Keratinocyte (primary cell): ENCODE results near the gene ACTR3. TPM values are rescaled to one million over a fixed set of nuclear protein-coding genes. Genes with fewer than 3 reads are reported as not detected.

ENCODE experiments used
- DNase-seq: peaks from one replicate; pipeline ENCODE4 v3.0.0-alpha.2; 2011; ENCODE audit warnings: low read depth, missing footprints, low spot score
- FAIRE-seq: peaks from 2 replicates; lab custom pipeline; 2011; peaks lifted over from hg19 to GRCh38; lab: Jason Lieb, UNC
- H2AFZ ChIP-seq: 2 replicates; pipeline ENCODE4 v1.6.0; 2012; ENCODE audit warnings: low read length, control low read depth, inconsistent platforms; ENCODE audit not compliant: control insufficient read depth
- H3K27ac ChIP-seq: 2 replicates; pipeline ENCODE4 v1.5.1; 2011; ENCODE audit warnings: low read length; ENCODE audit not compliant: control insufficient read depth, insufficient read depth
- H3K27me3 ChIP-seq: 3 replicates; pipeline ENCODE4 v1.6.0; 2011; ENCODE audit warnings: low read length; ENCODE audit not compliant: control insufficient read depth, insufficient read depth; ENCODE audit errors: extremely low read depth
- H3K36me3 ChIP-seq, 2 experiments: 2 replicates in 1 of 2; 3 replicates in 1 of 2; pipeline ENCODE4 v1.5.1; 2011; ENCODE audit warnings: low read length in 2 of 2, mild to moderate bottlenecking in 1 of 2; ENCODE audit not compliant: control insufficient read depth in 2 of 2, insufficient read depth in 2 of 2; ENCODE audit errors: extremely low read depth in 1 of 2
- H3K4me1 ChIP-seq: 3 replicates; pipeline ENCODE4 v1.5.1; 2011; ENCODE audit warnings: low read length; ENCODE audit not compliant: control insufficient read depth, insufficient read depth; ENCODE audit errors: extremely low read depth
- H3K4me2 ChIP-seq: 3 replicates; pipeline ENCODE4 v1.6.0; 2011; ENCODE audit warnings: low read depth, low read length; ENCODE audit not compliant: control insufficient read depth, insufficient read depth; ENCODE audit errors: extremely low read depth
- H3K4me3 ChIP-seq, 3 experiments: fragments of 200-600 bp in 1 of 3; sonication (generic) in 1 of 3; 2 replicates in 2 of 3; 3 replicates in 1 of 3; pipeline ENCODE4 v1.5.1; 2011 to 2016; ENCODE audit warnings: low read length in 3 of 3, mild to moderate bottlenecking in 3 of 3, control low read depth in 2 of 3, inconsistent platforms in 1 of 3, low read depth in 1 of 3, mixed read lengths in 1 of 3, mixed run types in 1 of 3, moderate library complexity in 1 of 3; ENCODE audit not compliant: control insufficient read depth in 2 of 3, insufficient read depth in 2 of 3; ENCODE audit errors: extremely low read depth in 1 of 3
- H3K79me2 ChIP-seq: 2 replicates; pipeline ENCODE4 v1.6.0; 2012; ENCODE audit warnings: low read length; ENCODE audit not compliant: control insufficient read depth, insufficient read depth
- H3K9ac ChIP-seq: 3 replicates; pipeline ENCODE4 v1.6.0; 2011; ENCODE audit warnings: low read length; ENCODE audit not compliant: control insufficient read depth, insufficient read depth; ENCODE audit errors: extremely low read depth
- H3K9me1 ChIP-seq: 3 replicates; pipeline ENCODE4 v1.6.0; 2011; ENCODE audit warnings: low read length; ENCODE audit not compliant: control insufficient read depth, insufficient read depth; ENCODE audit errors: extremely low read depth
- H3K9me3 ChIP-seq: 2 replicates; pipeline ENCODE4 v1.5.1; 2012; ENCODE audit warnings: low read depth, low read length; ENCODE audit not compliant: control insufficient read depth
- H4K20me1 ChIP-seq: 3 replicates; pipeline ENCODE4 v1.6.0; 2011; ENCODE audit warnings: low read length; ENCODE audit not compliant: control insufficient read depth, insufficient read depth; ENCODE audit errors: extremely low read depth
- CTCF ChIP-seq, 3 experiments: IDR thresholded peaks in 1 of 3; conservative IDR thresholded peaks in 1 of 3; optimal IDR thresholded peaks in 1 of 3; 2 replicates in 2 of 3; 3 replicates in 1 of 3; pipeline versions ENCODE3 to v1.5.1; 2011; ENCODE audit warnings: low read length in 3 of 3, mild to moderate bottlenecking in 3 of 3, moderate library complexity in 2 of 3, control low read depth in 1 of 3, inconsistent platforms in 1 of 3; ENCODE audit not compliant: insufficient read depth in 2 of 3; ENCODE audit errors: extremely low read depth in 1 of 3
- EZH2 ChIP-seq: IDR thresholded peaks from one replicate; pipeline ENCODE4 v1.6.1; 2012; ENCODE audit warnings: inconsistent platforms, mild to moderate bottlenecking, low read length, moderate library complexity
- dilution Hi-C: fragments of 300-500 bp; cut with MboI; formaldehyde crosslinking; loops from one replicate; pipeline ENCODE4 v1.7.0; 2020; ENCODE audit warnings: low sequenced_read_pairs; ENCODE audit not compliant: extremely low pct_ligation_motif_present
- polyA plus RNA-seq, 5 experiments: library from polyadenylated mRNA; depleted of rRNA in 3 of 5; stranded (reverse) in 3 of 5; stranded (forward) in 1 of 5; unstranded in 1 of 5; fragments of >200 nt; gene quantifications; 1 replicate in 1 of 5; 2 replicates in 3 of 5; 3 replicates in 1 of 5; pipeline versions ENCODE4 v1.2.1 to v1.2.3, GENCODE V29; 2011 to 2012; ENCODE audit warnings: missing spikeins in 2 of 5, low read depth in 1 of 5, low replicate concordance in 1 of 5

The ACTR3 gene
- polyA plus RNA-seq, 1 donor (not counting 4 experiments of a cell fraction or from before 2014, with no cell fraction given): 340 TPM

GRCh38 chr2:113985554-113986397 lies 95.9 kb downstream of the ACTR3 start:
- Histone ChIP-seq H3K9me1 (no peaks in the 10 kb centered on the region), H3K4me3 (no peak overlapping the region), H2AFZ (no peak overlapping the region), H3K4me2 (no peak overlapping the region), H3K27ac (no peak overlapping the region), H3K79me2 (no peaks in the 10 kb centered on the region), H3K4me1 (no peaks in the 10 kb centered on the region), H3K36me3 (peaks cover 4 to 6% of the 10 kb centered on the region in 2 experiments), H4K20me1 (no peaks in the 10 kb centered on the region), H3K27me3 (no peaks in the 10 kb centered on the region), H3K9ac (no peak overlapping the region), H3K9me3 (no peaks in the 10 kb centered on the region)
- TF ChIP-seq EZH2: no peak
- TF ChIP-seq CTCF (optimal IDR thresholded peaks at IDR 0.05 in 1 of 3, IDR thresholded peaks at IDR 0.05 in 1 of 3, conservative IDR thresholded peaks at IDR 0.05 in 1 of 3; ENCODE audit: extremely low read depth in 1 of 3, insufficient read depth in 2 of 3, low read length in 3 of 3): no peak
- no peak for FAIRE-seq
- dilution Hi-C loops: no loop called here
- no peak for DNase-seq

DNA sequence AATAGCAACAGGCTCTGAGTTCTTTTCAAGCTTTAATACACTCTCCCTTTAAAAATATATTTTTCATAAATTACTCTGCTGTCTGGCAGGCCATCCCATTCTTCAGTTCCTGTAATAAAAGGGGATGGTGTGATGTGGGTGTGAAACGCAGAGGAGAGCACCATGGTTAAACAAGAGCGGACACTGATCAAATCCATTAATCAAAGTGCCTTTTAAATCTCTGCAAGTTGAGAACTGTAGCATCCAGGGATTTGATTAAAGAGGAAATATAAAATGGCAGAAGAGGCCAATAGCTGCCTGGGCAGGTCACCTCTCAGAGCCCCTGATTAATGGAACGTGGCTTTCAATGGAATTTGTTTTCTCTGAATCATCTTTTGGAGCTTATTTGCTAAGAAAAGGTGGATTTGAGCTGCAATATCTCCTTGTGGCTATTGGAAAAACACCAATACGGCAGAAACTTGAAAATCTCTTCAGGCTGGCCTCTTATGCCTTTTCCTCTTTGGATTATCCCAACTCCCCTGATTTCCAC lies 96.9 kb downstream of the ACTR3 start:
- Histone ChIP-seq H3K4me2 (no peak overlapping the region), H3K4me3 (no peak overlapping the region), H3K27me3 (no peaks in the 10 kb centered on the region), H3K9me3 (no peaks in the 10 kb centered on the region), H2AFZ (no peak overlapping the region), H3K27ac (no peak overlapping the region), H3K4me1 (no peaks in the 10 kb centered on the region), H3K9me1 (no peaks in the 10 kb centered on the region), H3K79me2 (no peaks in the 10 kb centered on the region), H3K36me3 (peaks cover 4 to 6% of the 10 kb centered on the region in 2 experiments), H3K9ac (no peak overlapping the region), H4K20me1 (no peaks in the 10 kb centered on the region)
- FAIRE-seq: no peak
- TF ChIP-seq CTCF (optimal IDR thresholded peaks at IDR 0.05 in 1 of 3, IDR thresholded peaks at IDR 0.05 in 1 of 3, conservative IDR thresholded peaks at IDR 0.05 in 1 of 3; ENCODE audit: extremely low read depth in 1 of 3, insufficient read depth in 2 of 3, low read length in 3 of 3): no peak
- no peak for TF ChIP-seq EZH2
- no peak for DNase-seq
- dilution Hi-C loops: no loop called here
